Measurements from ENCODE around the gene SRRM4.

- TF ChIP-seq BHLHE40 (IDR thresholded peaks at IDR 0.05; ENCODE audit: borderline replicate concordance), result no peak
- no peak for TF ChIP-seq FOXM1 (IDR thresholded peaks at IDR 0.05; ENCODE audit: borderline replicate concordance)
- TF ChIP-seq SUZ12 (IDR thresholded peaks at IDR 0.05), result no peak
- TF ChIP-seq SP1 (IDR thresholded peaks at IDR 0.05), result no peak
- no peak for TF ChIP-seq HDGF (IDR thresholded peaks at IDR 0.05; ENCODE audit: borderline replicate concordance)
- no peak for TF ChIP-seq ZNF384 (IDR thresholded peaks at IDR 0.05)
- no peak for TF ChIP-seq TARDBP (IDR thresholded peaks at IDR 0.05)
- TF ChIP-seq FOXA1 (IDR thresholded peaks at IDR 0.05), result no peak
- TF ChIP-seq CTBP1 (IDR thresholded peaks at IDR 0.05; ENCODE audit: borderline replicate concordance), result no peak
- no peak for TF ChIP-seq ARNT (IDR thresholded peaks at IDR 0.05)
- TF ChIP-seq PKNOX1 (IDR thresholded peaks at IDR 0.05), result no peak
These were observed 195.1 kb downstream of the SRRM4 start for GRCh38 chr12:119176267-119177055.
